ENCODE data around the gene GPATCH8.

GPATCH8 gene

DNA sequence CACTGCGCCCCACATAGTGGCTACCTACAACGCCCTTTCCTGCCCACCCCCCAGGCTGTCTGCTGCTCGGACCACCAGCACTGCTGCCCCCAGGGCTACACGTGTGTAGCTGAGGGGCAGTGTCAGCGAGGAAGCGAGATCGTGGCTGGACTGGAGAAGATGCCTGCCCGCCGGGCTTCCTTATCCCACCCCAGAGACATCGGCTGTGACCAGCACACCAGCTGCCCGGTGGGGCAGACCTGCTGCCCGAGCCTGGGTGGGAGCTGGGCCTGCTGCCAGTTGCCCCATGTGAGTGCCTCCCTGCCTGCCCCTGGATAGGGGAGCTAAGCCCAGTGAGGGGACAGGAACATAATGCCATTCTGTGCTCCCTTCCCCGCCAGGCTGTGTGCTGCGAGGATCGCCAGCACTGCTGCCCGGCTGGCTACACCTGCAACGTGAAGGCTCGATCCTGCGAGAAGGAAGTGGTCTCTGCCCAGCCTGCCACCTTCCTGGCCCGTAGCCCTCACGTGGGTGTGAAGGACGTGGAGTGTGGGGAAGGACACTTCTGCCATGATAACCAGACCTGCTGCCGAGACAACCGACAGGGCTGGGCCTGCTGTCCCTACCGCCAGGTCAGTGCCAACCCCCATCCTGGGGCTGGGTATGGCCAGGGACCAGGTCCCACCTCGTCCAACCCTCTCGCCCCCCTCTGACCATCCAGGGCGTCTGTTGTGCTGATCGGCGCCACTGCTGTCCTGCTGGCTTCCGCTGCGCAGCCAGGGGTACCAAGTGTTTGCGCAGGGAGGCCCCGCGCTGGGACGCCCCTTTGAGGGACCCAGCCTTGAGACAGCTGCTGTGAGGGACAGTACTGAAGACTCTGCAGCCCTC lies 151.0 kb downstream of the GPATCH8 start:
- no peak for DNase-seq

GRCh38 chr17:44351464-44351863 lies 151.7 kb downstream of the GPATCH8 start:
- no peak for DNase-seq

- DNase-seq, result no peak
Measured at GRCh38 chr17:44350733-44351226, 152.4 kb downstream of the GPATCH8 start.

GRCh38 chr17:44349553-44350070 lies 153.6 kb downstream of the GPATCH8 start:
- no peak for DNase-seq

- no peak for DNase-seq
Measured at GRCh38 chr17:44348988-44349364, 154.2 kb downstream of the GPATCH8 start.

DNA sequence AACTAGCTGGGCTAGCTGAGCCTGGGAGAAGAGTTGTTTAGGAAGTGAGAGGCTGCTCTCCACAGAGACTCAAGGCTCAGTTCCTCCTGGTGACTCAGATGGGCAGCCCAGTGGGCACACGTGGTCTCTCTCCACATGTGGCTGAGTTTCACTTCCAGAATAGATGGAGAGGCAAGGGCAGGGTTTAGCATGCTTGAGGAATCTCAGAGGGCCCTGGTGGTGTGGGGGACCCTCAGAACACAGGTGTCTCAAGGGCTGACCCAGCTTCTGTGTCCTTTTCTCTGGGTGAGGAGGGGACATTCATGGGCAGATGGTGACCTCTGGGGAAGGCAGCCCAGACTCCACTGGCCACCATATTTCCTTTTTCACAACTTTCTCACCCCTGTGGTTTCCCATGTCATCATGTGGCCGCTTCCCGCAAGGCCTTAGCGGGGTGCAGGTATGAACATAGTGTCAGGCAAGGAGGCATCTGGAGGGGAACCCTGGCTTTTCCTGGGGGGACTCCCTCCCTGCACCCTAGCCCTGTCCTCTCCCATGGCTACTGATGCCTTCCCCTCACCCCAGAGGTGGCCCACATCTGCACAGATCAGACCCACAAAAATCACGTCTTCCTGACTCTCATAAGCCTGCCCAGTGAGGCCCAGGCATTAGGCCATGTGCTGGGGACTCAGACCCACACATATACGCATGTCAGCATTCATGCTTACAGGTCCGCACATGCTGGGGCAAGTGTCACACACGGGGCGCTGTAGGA lies 154.8 kb downstream of the GPATCH8 start:
- DNase-seq, result no peak

Measured in NCI-H2227 treated with DMSO at 0.1 percent for 48 hours (cell line).